HFF-Myc (cell line): ENCODE measurements around the gene PCDH8.

Experiments
- DNase-seq: peaks from one replicate; pipeline ENCODE4 v3.0.0-alpha.2; 2011; ENCODE audit warnings: low read depth; ENCODE audit errors: extremely low read depth
- H3K4me3 ChIP-seq: replicated peaks from 2 replicates; pipeline ENCODE4 v1.5.1; 2011; ENCODE audit warnings: low read depth, mild to moderate bottlenecking, control low read depth, low read length
- CTCF ChIP-seq: IDR thresholded peaks from 2 replicates; pipeline ENCODE4 v1.5.1; 2012; ENCODE audit warnings: mild to moderate bottlenecking, low read depth, low read length, control low read depth; ENCODE audit errors: missing control alignments

PCDH8 gene

GRCh38 chr13:52848455-52849195, at the start of gene PCDH8:
TSS of gene PCDH8 (minus strand) at chr13:52848640. CDS start at chr13:52848436, 204 bp downstream.
- TF ChIP-seq CTCF = no peak
- DNase-seq = no peak
- H3K4me3 ChIP-seq = no peak within 1 kb of the TSS

GRCh38 chr13:52896827-52897659, 48.6 kb upstream of the PCDH8 start:
- no peak for DNase-seq
- TF ChIP-seq CTCF = peak; percentile 19
- no peak overlapping the region for H3K4me3 ChIP-seq

GRCh38 chr13:52894413-52894812, 46.0 kb upstream of the PCDH8 start:
- TF ChIP-seq CTCF = no peak
- DNase-seq = no peak
- no peak overlapping the region for H3K4me3 ChIP-seq

- H3K4me3 ChIP-seq = no peak overlapping the region
- DNase-seq = no peak
- TF ChIP-seq CTCF = no peak
Measured at GRCh38 chr13:52892925-52893324, 44.5 kb upstream of the PCDH8 start.

- no peak for DNase-seq
- TF ChIP-seq CTCF = no peak
- H3K4me3 ChIP-seq = no peak overlapping the region
Measured at GRCh38 chr13:52891706-52892105, 43.3 kb upstream of the PCDH8 start.

- TF ChIP-seq CTCF = no peak
- DNase-seq = no peak
- H3K4me3 ChIP-seq = no peak overlapping the region
Measured at GRCh38 chr13:52887165-52887564, 38.7 kb upstream of the PCDH8 start.
